Activated T-cell treated with anti-CD3 and anti-CD28 coated beads, Interleukin-2, amount 50 U/mL, for 48 hours (primary cell): ENCODE data around the gene ZNF609.
"Not testable (repeated sequence)": the region's sequence is repeated elsewhere in the genome, so short reads cannot be mapped to it uniquely, and the experiment has no call there.

Experiments used
- DNase-seq, 2 experiments: peaks; one replicate each; pipeline ENCODE4 v3.0.0-alpha.2; 2020

Gene ZNF609

DNA sequence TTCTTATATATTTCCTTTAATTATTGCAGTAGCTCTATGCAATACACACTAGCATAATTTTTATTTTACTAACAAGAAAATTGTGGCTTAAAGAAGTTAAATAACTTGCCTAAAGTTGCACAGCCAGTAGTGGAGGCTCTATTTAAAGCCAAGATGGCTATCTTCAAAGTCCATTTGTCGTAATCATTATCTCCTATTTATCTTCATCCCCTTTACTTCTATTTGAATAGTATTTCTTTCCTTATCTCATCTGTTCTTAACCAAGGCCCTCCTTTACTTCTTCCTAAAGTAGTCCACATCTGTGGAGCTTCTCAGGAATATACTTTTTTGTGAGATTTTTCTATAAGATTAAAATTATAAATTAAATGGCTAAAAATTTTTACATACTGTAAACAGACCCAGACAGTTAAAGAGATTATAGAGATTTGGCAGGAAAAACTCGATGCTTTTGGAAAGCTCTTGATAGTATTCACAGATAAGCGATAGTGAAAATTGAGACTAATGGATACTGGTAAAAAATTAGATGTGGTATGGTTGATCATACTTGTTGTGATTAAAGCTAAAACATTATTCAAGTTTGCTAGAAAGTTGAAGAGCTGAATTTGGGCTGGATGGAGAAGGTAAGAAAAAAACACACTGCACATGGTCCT lies 129.2 kb downstream of the ZNF609 start:
- DNase-seq = no peak

DNA sequence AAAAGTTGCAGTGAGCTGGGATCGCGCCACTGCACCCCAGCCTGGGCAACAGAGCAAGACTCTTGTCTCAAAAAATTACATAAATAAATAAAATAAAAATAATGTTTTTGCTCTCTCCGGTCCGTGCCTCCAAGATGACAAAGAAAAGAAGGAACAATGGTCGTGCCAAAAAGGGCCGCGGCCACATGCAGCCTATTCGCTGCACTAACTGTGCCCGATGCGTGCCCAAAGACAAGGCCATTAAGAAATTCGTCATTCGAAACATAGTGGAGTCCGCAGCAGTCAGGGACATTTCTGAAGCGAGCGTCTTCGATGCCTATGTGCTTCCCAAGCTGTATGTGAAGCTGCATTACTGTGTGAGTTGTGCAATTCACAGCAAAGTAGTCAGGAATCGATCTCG lies 132.5 kb downstream of the ZNF609 start:
- DNase-seq = not testable (repeated sequence)

DNA sequence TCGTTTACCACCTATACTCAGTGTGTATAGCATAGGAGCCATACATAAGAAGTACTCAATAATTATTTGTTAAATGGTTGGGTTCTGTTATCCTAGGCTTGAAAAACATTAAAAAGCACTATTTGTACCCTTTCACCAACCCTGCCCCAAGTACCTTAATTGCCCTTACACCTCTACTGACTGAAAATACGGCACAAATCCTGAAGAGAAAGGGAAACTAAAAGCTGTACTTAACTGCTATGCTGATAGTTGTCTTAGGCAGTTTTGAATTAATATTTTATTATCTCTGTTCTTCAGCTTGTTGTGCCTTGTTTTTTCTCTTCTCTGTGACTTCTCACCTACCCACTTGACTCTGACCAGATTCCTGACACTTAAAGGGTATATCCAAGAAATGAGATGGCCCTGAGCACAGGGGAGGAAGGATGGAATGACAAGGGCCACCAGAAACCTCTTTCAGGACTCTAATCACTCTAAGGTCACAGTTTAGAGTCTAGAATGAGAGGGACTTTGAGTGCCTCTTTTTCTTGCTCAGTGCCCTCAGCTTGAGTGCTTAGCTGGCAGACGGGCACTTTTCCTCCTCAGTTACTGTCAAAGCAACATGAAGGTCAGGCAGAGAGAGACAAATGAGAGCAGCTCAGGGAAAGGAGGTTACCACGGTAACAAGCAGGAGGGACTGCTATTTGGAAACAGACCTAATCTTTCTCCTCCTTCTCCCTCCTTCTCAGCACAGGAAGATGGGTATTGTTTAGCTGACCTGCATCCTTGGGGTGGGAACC lies 136.5 kb downstream of the ZNF609 start:
- DNase-seq = peak; percentile 30 to 35

DNA sequence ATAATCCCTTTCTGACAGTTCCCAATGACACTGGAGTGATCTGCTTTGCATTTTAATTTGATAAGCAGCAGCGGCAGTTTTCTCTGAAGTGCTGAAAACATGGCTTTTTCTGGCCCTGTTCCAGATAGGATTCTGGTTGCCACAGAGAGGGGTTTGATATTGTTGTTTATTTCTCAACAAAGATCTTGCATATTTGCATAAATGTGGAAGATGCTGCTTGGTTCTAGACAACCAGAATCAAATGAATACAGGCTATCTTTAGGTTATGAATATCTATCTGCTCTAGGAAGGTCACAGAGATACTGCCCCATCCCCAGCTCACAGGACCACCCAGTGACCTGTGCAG lies 137.1 kb downstream of the ZNF609 start:
- no peak for DNase-seq

DNA sequence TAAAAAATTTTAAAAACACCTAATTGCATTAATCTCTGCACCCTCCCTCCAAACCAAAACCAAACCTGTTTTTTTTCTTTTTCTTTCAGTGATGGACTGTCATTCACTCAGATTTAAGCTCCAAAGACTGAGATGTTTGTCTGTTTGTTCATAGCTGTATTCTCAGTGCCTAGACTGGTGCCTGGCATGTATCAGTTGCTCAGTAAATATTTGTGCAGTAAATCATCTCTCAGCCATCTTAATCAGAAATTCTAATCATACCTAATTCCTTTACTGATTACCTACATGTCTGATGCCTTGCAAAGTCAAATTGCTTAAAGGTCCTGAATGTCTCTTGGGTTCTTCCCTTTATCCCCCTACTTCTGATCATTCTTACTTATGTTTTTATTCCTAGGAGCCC lies 138.8 kb downstream of the ZNF609 start:
- DNase-seq = no peak

DNA sequence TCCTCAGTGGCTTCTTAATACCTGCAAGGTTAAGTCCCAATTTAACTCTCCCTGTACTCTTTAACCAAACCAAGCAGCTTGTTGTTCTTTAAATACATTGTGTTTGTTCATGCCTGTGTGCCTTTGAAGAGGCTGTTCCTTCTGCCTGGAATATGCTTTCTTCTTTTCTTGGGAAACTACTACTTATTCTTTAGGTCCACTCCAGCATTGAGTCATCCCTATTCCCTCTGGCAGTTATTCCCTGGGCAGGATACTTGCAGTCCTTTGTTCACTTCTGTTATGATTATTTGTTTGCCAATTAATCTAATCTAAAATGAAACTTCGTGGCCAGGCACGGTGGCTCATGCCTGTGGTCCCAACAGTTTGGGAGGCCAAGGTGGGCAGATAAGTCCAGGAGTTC lies 139.3 kb downstream of the ZNF609 start:
- no peak for DNase-seq

DNA sequence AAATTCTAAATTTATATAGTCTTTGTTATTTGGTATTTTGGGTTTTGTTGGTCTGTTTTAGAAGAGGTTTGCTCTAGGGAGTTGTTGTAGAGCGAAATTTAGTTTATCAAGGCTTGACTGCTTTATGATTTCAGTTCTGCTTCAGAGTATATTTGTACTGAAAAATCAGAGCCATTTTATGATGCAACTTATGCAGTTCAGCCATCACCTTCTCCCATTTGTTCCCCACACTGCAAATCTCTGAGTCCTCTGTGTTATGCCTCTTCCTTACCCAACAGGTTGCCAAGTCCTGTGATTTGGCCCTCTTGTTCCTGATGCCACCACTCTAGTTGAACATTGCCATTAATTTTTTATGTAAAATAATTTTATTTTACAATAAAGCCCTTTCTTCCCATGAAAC lies 140.4 kb downstream of the ZNF609 start:
- no peak for DNase-seq

DNA sequence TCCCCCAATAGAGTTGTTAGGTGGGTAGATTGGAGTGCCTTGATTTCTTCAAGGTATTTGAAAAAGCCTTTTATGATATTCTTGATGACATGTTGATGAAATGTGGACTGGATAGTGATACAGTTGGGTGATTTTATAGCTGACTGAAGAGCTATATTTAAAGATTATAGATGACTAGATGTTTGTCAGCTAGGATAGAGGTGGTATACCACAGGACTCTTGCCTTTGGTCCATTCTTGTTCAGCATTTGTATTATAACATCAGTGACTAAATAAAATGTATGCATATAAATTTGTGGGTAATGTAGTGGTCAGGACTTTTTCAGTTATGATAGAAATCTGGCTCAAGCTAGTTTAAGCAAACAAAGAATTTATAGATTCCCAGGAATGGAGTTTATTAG lies 143.9 kb downstream of the ZNF609 start:
- DNase-seq = no peak

DNA sequence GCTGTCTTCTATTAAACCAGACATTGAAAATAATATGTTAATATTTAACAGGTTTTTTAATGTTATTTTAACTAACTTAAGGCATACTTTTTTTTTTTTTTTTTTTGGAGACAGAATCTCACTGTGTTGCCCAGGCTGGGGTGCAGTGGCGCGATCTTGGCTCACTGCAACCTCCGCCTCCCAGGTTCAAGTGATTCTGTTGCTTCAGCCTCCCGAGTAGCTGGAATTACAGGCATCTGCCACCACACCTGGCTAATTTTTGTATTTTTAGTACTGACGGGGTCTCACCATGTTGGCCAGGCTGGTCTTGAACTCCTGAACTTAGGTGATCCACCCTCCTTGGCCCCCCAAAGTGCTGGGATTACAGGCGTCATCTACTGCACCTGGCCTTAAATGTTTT lies 147.0 kb downstream of the ZNF609 start:
- DNase-seq = not testable (repeated sequence)

DNA sequence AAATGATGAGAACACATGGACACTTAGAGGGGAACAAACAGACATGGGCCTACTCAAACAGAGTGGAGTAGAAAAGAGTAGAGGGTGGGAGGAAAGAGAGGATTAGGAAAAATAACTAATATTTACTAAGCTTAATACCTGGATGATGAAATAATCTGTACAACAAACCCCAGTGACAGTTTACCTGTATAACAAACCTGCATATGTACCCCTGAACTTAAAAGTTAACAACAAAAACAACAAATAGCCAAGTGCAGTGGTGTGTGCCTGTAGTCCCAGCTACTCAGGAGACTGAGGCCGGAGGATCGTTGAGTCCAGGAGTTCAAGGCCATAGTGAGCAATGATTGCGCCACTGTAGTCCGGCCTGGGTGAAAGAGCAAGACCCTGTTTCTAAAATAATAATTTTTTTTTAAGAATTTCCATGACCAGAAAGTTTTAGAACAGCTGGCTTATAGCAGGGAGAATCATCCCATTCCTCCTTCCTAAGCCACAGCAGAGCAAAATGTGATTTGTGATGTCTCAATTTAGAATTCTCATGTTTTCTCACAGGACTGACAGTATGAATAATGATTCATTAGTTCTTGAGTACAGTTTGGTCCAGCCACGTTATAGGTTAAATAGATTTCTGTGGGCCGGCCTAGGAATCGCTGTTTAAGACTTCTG lies 150.0 kb downstream of the ZNF609 start:
- no peak for DNase-seq

DNA sequence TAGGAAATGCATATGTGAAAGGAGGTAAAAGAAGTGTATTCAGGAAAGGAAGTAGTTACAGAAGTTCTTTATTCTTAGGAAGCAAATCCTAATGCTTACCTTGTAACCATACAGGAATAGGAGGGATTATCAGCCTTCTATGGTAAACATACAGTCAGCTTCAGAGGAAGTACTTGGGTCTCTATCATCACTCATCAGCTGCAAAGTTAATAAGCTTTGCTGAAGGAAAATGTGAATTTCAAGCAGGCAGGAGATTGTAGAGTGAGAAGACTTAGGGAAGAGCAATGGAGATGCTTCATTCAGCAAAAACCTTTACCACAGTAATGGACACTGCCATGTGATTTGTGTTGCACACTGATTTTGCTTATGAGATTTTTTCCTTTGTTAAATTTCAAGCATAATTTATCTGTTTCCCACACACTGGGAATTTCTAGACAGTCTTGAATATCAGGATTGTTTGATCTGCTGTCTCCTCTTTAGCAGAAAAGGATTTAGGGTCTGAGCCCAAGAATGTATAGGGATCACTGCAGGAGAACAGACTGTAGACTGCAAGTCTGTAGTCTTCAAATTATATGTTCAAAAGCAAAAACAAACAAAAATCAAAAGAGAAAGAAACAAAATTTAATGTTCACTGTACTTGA lies 150.8 kb downstream of the ZNF609 start:
- no peak for DNase-seq

DNA sequence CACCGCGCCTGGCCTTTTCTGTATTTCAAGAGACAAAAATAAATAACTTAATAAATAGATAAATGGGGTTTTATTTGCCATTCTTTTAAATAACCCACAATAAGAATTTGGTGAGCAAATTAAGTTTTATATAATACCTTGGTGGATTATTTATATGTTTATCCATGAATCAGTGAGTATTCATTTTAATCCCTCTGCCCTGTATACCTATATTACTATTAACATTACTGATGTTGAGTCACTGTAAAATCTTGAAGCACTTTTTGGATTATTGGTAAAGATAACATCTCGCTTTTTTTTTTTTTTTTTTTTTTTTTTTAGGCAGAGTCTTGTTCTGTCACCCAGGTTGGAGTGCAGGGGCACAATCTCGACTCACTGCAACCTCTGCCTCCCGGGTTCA lies 154.1 kb downstream of the ZNF609 start:
- DNase-seq = no peak

DNA sequence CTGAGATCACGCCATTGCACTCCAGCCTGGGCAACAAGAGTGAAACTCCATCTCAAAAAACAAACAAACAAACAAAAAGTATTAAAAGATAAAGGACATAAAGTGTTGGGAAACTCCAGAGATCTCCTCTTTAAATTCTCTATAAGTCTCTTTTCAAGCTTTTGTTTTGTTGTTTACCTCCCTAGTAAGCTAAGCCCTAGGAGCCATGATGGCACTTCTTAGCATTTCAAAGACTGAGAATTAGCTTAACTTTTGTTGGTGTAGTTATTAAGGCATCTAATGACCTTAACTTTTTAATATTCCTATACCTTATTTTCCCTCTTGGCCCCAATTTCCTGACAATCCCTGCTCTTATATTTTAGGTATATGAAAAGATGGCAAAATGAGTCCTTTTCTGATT lies 157.3 kb downstream of the ZNF609 start:
- no peak for DNase-seq

DNA sequence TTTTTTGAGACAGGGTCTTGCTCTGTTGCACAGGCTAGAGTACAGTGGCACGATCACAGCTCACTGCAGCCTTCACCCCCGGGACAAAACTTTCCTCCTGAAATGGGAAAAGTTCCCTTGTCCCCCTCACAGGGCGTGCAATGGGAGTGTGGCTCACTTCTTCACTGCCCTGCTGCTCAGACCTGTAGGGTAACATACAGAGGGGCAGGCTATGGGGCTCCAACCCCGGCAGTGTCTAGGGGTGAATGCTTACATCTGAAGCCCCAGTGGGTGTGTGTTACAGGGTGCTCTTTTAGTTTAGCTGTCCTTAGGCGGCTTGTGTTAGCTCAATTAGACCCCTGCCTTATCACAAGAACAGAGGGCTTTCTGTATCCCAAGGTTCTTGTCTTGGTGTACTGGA lies 157.8 kb downstream of the ZNF609 start:
- DNase-seq = no peak

DNA sequence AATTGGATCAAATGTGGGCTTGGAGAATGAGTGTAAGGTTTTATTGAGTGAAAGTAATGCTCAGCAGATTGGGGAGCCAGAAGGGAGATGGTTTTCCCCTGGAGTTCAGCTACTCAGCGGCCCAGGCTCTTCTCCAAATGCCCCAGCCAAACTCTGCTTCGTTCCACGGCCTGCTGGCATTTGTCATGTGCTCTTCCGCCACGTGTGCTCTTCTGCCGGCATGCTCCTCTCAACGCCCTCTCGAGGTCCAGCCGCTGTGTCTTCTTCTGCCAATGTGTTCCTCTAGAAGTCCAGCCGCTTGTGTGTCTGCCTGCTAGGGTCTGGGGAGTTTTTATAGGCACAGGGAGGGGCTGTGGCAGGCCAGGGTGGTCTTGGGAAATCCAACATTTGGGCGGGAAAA lies 158.2 kb downstream of the ZNF609 start:
- no peak for DNase-seq

DNA sequence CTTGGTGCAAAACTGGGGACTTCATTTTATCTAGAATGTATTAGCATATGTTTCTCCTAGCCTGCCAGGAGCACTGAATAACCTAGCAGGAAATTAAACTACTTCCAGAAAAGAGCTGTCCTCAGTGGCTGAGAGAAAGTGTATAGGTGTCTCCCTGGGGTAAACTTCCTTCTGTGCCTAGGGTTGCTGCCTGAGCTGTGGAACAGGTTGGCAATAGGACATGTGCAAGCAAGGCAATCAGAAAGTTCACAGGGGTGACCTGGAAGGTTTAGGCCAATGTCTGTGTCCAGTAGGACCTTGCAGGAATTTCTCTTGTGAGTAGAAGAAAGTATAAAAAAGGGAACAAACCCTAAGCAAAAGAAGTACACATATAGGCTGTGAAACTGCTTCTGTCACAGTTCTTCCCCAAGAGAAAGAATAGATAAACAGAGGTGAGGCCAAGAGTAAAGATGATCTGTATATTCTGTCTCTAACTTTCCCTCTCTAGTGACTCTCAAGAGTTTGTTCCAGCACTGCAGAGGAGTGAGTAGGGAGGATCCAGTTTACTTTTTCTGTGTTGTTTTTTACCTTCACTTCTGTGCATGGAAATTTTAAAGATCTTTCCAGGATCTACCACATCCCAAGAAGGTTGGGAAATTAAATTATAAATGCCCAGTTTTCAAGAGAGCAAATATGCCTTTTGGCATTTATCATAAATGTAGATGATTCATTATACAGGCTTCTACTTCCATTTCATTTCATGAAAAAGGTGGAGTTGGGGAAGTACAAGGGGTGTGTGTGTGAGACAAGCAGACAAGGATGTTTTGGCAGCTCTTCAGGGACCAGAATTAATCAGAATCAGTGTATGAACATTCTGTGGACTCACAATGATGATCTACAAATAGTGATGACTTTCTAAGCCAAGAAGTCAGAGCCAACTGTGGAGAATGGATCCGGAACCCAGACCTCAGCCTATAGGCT lies 159.8 kb downstream of the ZNF609 start:
- DNase-seq = no peak

DNA sequence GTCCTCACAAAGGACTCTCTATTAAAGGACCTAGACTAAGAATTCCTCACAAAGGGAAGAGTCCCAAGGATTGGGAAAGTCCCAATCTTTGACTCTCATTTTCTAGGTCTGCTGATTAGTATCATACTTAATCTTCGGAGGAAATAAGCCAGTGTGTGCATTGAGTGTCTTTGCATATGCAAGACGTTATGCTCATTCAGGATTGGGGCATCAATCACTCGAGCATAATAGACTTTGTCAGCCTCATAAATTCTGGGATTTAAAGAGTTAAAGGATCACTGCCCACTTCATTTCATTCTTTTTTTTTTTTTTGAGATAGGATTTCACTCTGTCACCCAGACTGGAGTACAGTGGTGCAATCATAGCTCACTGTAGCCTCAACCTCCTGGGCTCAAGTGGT lies 160.7 kb downstream of the ZNF609 start:
- DNase-seq = no peak

DNA sequence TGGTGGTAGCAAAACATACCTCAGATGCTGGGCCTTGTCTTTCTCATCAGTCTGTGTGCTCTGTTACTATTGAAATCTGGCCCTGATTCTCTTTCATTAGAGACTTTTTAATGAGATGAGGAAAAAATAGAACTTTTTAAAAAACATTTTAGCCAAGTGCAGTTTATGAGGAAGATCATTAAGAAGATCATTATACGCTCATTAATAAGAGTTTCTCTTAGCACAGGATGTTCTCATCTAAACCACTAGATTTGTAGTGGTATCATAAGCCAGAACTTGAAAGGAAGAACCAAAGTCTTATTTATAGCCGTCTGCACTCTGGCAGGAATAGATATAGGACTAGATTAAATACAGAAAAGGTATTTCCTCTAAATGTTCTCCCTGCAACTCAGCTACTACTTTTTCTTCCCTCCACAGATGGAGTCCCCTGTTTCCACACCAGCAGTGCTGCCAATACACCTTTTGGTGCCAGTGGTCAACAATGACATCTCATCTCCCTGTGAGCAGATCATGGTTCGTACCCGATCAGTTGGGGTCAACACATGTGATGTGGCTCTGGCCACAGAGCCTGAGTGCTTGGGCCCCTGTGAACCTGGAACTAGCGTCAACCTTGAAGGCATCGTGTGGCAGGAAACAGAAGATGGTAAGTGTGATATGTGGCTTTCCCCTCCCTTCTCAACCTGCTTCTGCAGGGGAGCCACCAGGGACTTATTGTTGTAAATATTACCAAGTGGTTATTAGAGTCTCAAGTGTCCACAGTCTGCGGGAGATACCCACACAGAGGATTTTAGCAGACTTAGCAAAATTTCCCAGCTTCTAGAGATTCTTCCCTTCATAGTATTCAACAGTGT lies 162.3 kb downstream of the ZNF609 start:
- DNase-seq = peak; percentile 54 to 58

DNA sequence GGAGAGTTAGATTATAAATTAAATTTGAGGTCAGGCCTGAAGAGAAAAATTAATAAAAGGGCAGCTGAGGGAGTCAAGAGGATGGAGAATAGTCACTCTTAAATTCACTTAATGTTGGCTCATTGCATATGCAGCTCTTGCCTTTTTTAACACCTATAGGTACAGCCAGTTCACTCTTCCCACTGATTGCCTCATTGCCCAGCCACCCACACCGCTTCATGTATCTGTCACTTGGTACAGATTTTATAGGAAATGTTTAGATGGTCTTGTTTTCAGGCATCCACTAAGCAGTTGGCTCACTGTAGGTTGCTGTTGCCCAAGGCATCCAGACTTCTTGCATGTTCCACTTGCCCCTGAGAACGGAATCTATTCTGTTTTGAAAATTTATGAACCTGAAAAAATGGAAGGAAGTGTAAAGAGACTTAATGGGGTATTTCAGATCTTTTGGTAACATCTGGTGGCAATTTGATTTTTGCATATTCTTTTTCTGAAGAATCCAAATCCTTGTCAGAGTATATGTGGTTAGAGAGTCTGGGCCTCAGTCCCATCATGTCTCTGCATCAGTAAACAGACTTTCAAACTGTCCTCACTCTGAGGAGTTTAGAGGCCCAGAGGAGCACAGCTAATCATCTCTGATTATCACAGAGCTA lies 163.1 kb downstream of the ZNF609 start:
- DNase-seq = peak; percentile 47 to 58

DNA sequence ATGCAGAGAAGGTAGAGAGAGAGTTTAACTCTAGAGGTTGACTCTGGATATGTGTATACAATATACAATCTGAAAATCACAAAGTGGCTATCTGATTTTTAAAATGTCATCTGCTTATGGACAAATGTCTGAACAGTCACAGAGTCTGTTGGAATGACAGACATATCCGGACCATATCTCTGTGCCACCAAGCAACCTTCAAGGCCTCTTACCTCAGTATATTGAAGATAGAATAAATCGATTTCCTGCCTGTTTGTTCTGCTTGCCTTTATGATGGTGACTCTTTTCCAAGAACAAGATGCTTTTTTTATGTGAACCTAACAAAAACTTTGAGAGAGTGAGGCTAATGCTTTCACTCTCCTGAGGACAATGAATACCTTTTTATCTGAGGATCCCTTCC lies 163.9 kb downstream of the ZNF609 start:
- no peak for DNase-seq

DNA sequence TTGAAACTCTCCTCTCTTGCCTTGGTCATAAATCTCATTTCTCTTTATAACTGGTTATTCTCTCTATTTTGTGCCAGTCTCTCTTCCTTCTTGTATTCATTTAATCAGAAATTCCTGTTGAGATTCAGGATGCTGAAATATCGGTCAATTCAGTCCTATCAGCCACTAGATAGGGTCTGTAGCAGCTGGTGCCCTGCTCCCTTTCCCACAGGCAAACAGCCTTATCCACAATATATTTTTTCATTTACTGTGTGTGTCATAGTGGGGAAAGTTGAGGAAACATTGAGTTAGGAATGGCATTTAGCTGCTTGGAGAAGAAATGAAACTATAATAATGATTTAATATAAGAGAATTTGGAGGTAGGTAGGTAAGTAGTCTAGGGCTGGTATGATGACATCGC lies 168.7 kb downstream of the ZNF609 start:
- DNase-seq = no peak
